H54 (cell line): ENCODE data around the gene WWOX.

Source experiments
- DNase-seq: peaks from one replicate; pipeline ENCODE4 v3.0.0; 2011; ENCODE audit warnings: low spot score, mixed read lengths; ENCODE audit not compliant: insufficient read length
- FAIRE-seq: peaks from 3 replicates; lab custom pipeline; 2011; peaks lifted over from hg19 to GRCh38; lab: Jason Lieb, UNC
- POLR2A ChIP-seq: IDR thresholded peaks from 2 replicates; pipeline ENCODE4 v1.6.1; 2011; ENCODE audit warnings: low read depth, mild to moderate bottlenecking, low read length

Gene WWOX

DNA sequence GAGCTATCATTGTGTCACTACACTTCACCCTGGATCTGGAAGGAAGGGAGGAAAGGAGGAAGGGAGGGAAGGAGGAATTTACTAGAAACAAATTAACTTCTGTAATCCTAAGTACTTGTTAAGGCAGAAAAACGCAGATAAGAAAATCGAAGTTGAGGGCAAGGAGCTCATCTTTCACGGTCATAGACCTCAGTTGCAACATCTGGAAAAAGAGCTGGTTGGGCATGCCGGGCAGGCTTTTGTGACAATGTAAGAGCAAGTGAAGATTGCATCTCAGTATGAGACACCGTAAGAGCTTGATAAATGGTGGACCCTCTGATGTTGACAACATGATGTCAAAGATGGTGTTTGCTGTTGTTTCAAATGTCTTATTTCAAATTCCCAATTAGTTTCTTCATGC, 779.6 kb downstream of the WWOX start:
- DNase-seq: no peak
- TF ChIP-seq POLR2A: no peak
- no peak for FAIRE-seq

DNA sequence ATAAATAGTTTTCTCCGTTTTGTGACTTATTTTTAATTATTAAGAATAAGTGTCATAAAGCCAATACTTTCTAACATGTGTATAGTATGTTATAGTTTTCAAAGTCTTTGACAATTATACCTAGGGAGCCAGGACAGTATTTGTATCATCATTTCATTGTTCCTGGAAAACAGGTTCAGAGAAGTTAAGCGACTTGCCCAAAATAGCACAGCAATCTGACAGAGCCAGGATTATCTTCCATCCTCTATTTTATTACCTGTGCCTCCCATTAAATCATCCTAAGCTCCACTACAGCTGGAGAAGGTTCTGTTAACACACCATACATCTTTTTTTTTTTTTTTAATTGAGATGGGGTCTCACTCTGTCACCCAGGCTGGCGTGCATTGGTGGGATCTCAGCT, 782.7 kb downstream of the WWOX start:
- TF ChIP-seq POLR2A: no peak
- no peak for DNase-seq
- FAIRE-seq: no peak

DNA sequence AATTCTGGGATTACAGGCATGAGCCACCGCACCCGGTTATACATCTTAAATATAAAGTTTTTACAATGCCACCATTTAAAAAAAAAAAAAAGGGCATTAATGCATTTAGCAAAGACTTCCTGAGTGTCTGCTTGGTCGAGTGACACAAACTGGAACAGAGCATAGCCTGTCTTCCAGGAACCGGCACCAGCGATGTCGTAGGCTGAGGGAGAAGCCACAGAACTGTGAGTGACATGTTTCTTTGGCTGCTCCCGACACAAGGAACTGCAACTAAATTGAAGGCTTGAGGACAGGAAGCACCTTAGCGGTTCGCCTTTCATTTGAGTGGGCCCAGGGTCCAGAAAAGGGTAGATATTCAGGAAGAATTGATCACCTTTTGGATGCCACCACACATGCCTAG, 783.3 kb downstream of the WWOX start:
- TF ChIP-seq POLR2A: no peak
- DNase-seq: no peak
- FAIRE-seq: no peak

GRCh38 chr16:78884204-78884603, 784.8 kb downstream of the WWOX start:
- FAIRE-seq (no peak), DNase-seq (no peak)
- no peak for TF ChIP-seq POLR2A

GRCh38 chr16:78889346-78889745, 789.9 kb downstream of the WWOX start:
- no peak for FAIRE-seq
- no peak for TF ChIP-seq POLR2A
- no peak for DNase-seq

DNA sequence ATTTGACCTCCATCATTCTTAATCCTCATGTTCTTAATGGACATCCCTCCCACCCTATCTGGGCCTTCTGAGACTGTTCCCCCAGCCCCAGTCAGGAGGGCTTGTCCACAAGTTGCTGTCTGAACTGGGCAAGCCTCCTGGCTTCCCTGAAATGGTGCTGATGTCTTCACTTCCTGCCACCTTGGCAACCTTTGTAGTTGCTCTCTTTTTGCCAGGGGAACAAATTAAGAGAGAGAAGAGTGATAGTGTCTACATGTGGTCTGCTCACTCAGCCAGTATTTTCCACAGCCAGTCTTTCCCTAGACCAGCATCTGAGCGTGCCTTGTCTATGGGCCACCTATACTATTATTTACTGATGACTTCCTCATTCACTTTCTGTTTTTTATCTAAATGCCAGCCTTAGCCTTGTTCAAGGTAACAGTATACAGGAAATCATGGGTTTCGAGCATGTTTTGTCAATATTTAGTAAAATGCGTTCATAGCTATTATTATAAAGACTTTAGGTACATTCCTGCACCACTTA, 791.0 kb downstream of the WWOX start:
- DNase-seq (no peak), FAIRE-seq (no peak)
- TF ChIP-seq POLR2A: no peak

GRCh38 chr16:78892951-78893733, 793.7 kb downstream of the WWOX start:
- no peak for TF ChIP-seq POLR2A
- no peak for DNase-seq
- FAIRE-seq: no peak

- no peak for TF ChIP-seq POLR2A
- FAIRE-seq (no peak), DNase-seq (no peak)
Observed at GRCh38 chr16:78894886-78895285, 795.4 kb downstream of the WWOX start.

GRCh38 chr16:78895681-78896080, 796.2 kb downstream of the WWOX start:
- DNase-seq (no peak), FAIRE-seq (no peak)
- no peak for TF ChIP-seq POLR2A

GRCh38 chr16:78896280-78896679, 796.8 kb downstream of the WWOX start:
- DNase-seq: no peak
- no peak for FAIRE-seq
- no peak for TF ChIP-seq POLR2A

- no peak for TF ChIP-seq POLR2A
- FAIRE-seq: no peak
- DNase-seq: no peak
Observed at GRCh38 chr16:78897299-78897698, 797.8 kb downstream of the WWOX start.

- DNase-seq (no peak), FAIRE-seq (no peak)
- no peak for TF ChIP-seq POLR2A
Observed at GRCh38 chr16:78900044-78900811, 800.8 kb downstream of the WWOX start.

DNA sequence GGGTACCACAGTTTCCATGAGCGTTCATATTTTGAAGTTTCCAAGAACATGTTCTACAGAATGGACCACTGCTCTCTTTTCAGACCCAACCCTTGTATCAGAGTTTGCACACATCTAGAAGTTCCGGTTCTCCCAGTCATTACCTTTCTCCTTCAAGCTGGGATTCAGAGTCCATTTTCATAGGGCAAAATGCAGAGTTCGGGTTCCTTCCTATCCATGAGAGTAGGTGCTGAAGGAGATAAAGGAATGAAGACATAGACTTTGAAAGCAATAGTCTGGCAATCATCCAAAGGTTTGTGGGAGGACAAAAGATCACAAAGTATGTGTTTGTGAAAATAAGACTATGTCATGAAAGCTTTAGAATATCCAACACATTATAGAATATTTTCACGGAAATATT, 801.5 kb downstream of the WWOX start:
- no peak for FAIRE-seq
- no peak for DNase-seq
- no peak for TF ChIP-seq POLR2A

DNA sequence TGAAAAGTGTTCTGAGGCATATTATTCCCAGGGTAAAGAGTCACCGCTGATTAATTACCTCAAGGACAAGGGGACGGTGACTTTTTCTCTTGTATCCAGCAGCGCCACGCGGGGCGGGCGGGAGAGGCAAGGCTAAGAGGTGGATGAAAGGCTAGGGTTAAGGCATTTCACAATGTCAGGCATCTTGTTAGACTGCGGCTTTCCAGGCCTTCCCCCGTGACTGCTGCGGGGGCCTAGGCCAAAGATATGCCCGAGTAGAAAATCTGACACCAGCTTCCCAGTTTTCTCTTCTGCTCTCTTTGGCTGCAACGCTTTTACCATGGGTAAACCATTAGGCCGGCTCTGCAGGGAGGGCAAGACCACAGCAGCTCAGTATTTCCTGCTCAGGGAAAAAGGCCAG, 802.9 kb downstream of the WWOX start:
- no peak for TF ChIP-seq POLR2A
- FAIRE-seq: no peak
- DNase-seq: no peak
